ENCODE data around the gene PCDHGB3.

DNA sequence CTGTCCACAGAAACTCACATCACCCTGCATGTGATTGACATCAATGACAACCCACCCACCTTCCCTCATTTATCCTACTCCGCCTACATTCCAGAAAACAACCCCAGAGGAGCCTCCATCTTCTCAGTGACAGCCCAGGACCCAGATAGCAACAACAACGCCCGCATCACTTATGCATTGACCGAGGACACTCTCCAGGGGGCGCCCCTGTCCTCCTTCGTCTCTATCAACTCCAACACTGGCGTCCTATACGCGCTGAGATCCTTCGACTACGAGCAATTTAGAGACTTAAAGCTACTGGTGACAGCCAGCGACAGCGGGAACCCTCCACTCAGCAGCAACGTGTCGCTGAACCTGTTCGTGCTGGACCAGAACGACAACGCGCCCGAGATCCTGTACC is 24.7 kb upstream of the PCDHGB3 start:
- TF ChIP-seq, protein P1, sequence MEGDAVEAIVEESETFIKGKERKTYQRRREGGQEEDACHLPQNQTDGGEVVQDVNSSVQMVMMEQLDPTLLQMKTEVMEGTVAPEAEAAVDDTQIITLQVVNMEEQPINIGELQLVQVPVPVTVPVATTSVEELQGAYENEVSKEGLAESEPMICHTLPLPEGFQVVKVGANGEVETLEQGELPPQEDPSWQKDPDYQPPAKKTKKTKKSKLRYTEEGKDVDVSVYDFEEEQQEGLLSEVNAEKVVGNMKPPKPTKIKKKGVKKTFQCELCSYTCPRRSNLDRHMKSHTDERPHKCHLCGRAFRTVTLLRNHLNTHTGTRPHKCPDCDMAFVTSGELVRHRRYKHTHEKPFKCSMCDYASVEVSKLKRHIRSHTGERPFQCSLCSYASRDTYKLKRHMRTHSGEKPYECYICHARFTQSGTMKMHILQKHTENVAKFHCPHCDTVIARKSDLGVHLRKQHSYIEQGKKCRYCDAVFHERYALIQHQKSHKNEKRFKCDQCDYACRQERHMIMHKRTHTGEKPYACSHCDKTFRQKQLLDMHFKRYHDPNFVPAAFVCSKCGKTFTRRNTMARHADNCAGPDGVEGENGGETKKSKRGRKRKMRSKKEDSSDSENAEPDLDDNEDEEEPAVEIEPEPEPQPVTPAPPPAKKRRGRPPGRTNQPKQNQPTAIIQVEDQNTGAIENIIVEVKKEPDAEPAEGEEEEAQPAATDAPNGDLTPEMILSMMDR (IDR thresholded peaks at IDR 0.05), result no peak
- no peak for TF ChIP-seq EZH2 (IDR thresholded peaks at IDR 0.05; ENCODE audit: borderline replicate concordance, insufficient read depth, low read depth, low read length, poor library complexity, severe bottlenecking)
